GM12865 (cell line): ENCODE measurements around the gene SLC27A5.

Source experiments
- DNase-seq: peaks from one replicate; pipeline ENCODE4 v3.0.0; 2010; ENCODE audit warnings: low read depth
- H3K4me3 ChIP-seq: 2 replicates; pipeline ENCODE4 v1.5.1; 2011; ENCODE audit warnings: mild to moderate bottlenecking, low read depth, low read length, control low read depth
- CTCF ChIP-seq: IDR thresholded peaks from 2 replicates; pipeline ENCODE4 v1.5.1; 2011; ENCODE audit warnings: low read length, control low read depth, low read depth, inconsistent platforms; ENCODE audit not compliant: insufficient read depth; ENCODE audit errors: missing control alignments

SLC27A5 gene

GRCh38 chr19:58511353-58512208 is at the start of gene SLC27A5:
SLC27A5 (minus strand) TSS chr19:58511992; CDS start chr19:58511955, 37 bp downstream.
- no peak within 1 kb of the TSS for H3K4me3 ChIP-seq
- DNase-seq, result peak; percentile 6
- no peak for TF ChIP-seq CTCF

- H3K4me3 ChIP-seq, result no peak overlapping the region
- no peak for TF ChIP-seq CTCF
- DNase-seq, result no peak
These were observed 49.1 kb upstream of the SLC27A5 start for GRCh38 chr19:58560921-58561320.

- no peak for TF ChIP-seq CTCF
- DNase-seq, result no peak
- peak overlapping the region; percentile 64 for H3K4me3 ChIP-seq
These were observed 48.5 kb upstream of the SLC27A5 start for GRCh38 chr19:58560007-58560887.

- DNase-seq, result peak; percentile 97
- no peak for TF ChIP-seq CTCF
- H3K4me3 ChIP-seq, result peak overlapping the region; percentile 64
These were observed 47.6 kb upstream of the SLC27A5 start for GRCh38 chr19:58559275-58560006.

- peak overlapping the region; percentile 68 for H3K4me3 ChIP-seq
- DNase-seq, result peak; percentile 100
- no peak for TF ChIP-seq CTCF
These were observed 47.0 kb upstream of the SLC27A5 start for GRCh38 chr19:58558623-58559274.

- TF ChIP-seq CTCF, result no peak
- H3K4me3 ChIP-seq, result peak within 1 kb of the TSS; percentile 81
- DNase-seq, result no peak
These were observed 46.4 kb upstream of the SLC27A5 start, which contains the start of gene UBE2M for GRCh38 chr19:58558066-58558622. UBE2M (minus strand) TSS chr19:58558611; CDS start chr19:58558381, 230 bp downstream.
